GM12878 (cell line): ENCODE data around the gene RALGAPA1. TPM values are rescaled to one million over a fixed set of nuclear protein-coding genes. Genes with fewer than 3 reads are reported as not detected.

ENCODE experiments used
- ATAC-seq: fragments of 200-7000 bp; cut with Tn5 transposase; 3 replicates; pipeline ENCODE4 v1.9.1; 2020; ENCODE audit warnings: mild to moderate bottlenecking, moderate library complexity
- BruUV-seq: library from RNA; stranded (reverse); fragments of 400-500 nt; replicated peaks from 2 replicates; lab custom pipeline; 2021; lab: Mats Ljungman, UMichigan
- CTCF ChIA-PET: fragments of 300-600 bp; sonication (Branson Sonifier 250); formaldehyde crosslinking; extraction: SDS; loops from one replicate; lab custom pipeline; 2021; ENCODE audit warnings: inconsistent platforms; lab: Yijun Ruan, JAX
- POLR2A ChIA-PET: fragments of 350-600 bp; formaldehyde crosslinking; extraction: SDS; loops from one replicate; lab custom pipeline; 2021; ENCODE audit warnings: inconsistent platforms; lab: Charles Lee
- RAD21 ChIA-PET: fragments of 300-600 bp; sonication (Branson Sonifier 250); formaldehyde crosslinking; loops from one replicate; lab custom pipeline; 2023; ENCODE audit warnings: antibody characterized with exemption; ENCODE audit not compliant: unreplicated experiment; lab: Charles Lee
- SMC1A ChIA-PET: fragments of 300-600 bp; sonication (Branson Sonifier 250); formaldehyde crosslinking; loops from one replicate; lab custom pipeline; 2023; ENCODE audit not compliant: unreplicated experiment, uncharacterized antibody; lab: Charles Lee
- DNase-seq: peaks from one replicate; pipeline ENCODE4 v3.0.0-alpha.2; 2011; ENCODE audit warnings: low read depth, low spot score
- FAIRE-seq: peaks from 3 replicates; lab custom pipeline; 2011; peaks lifted over from hg19 to GRCh38; lab: Jason Lieb, UNC
- H2AFZ ChIP-seq: 2 replicates; pipeline ENCODE4 v1.6.0; 2011; ENCODE audit warnings: low read depth, low read length, control low read depth; ENCODE audit not compliant: control insufficient read depth
- H3K27ac ChIP-seq: 2 replicates; pipeline ENCODE4 v1.5.1; 2011; ENCODE audit warnings: control low read depth; ENCODE audit not compliant: control insufficient read depth, insufficient read depth
- H3K27me3 ChIP-seq, 2 experiments: replicated peaks in 1 of 2; 2 replicates each; pipeline versions ENCODE4 v1.6.0 to v1.6.1; 2011; ENCODE audit warnings: low read length in 1 of 2; ENCODE audit not compliant: control insufficient read depth in 2 of 2, insufficient read depth in 2 of 2
- H3K36me3 ChIP-seq, 2 experiments: 2 replicates each; pipeline ENCODE4 v1.5.1; 2011; ENCODE audit warnings: low read length in 1 of 2; ENCODE audit not compliant: control insufficient read depth in 2 of 2, insufficient read depth in 2 of 2
- H3K4me1 ChIP-seq: 2 replicates; pipeline ENCODE4 v1.6.1; 2011; ENCODE audit warnings: mild to moderate bottlenecking, low read length, moderate library complexity, mixed read lengths; ENCODE audit not compliant: control insufficient read depth, insufficient read depth
- H3K4me2 ChIP-seq: 2 replicates; pipeline ENCODE4 v1.6.0; 2011; ENCODE audit warnings: control low read depth; ENCODE audit not compliant: control insufficient read depth, insufficient read depth
- H3K4me3 ChIP-seq: fragments of 200-600 bp; sonication (generic); 2 replicates; pipeline ENCODE4 v1.5.1; 2016
- H3K79me2 ChIP-seq: 2 replicates; pipeline ENCODE4 v1.6.0; 2011; ENCODE audit warnings: low read length; ENCODE audit not compliant: control insufficient read depth, insufficient read depth
- H3K9ac ChIP-seq: 2 replicates; pipeline ENCODE4 v1.8.0; 2011; ENCODE audit warnings: low read length, control low read depth, mixed read lengths; ENCODE audit not compliant: control insufficient read depth, insufficient read depth
- H3K9me3 ChIP-seq: replicated peaks from 3 replicates; pipeline ENCODE4 v1.5.1; 2011; ENCODE audit warnings: mild to moderate bottlenecking, low read length; ENCODE audit not compliant: control insufficient read depth, insufficient read depth
- H4K20me1 ChIP-seq: 2 replicates; pipeline ENCODE4 v1.6.0; 2011; ENCODE audit not compliant: control insufficient read depth, insufficient read depth
- ATF2 ChIP-seq: IDR thresholded peaks from 2 replicates; pipeline ENCODE4 v1.6.1; 2012; ENCODE audit warnings: low read length, inconsistent platforms
- BACH1 ChIP-seq: fragments of 450-650 bp; IDR thresholded peaks from 2 replicates; pipeline ENCODE4 v1.6.1; 2017; ENCODE audit warnings: mild to moderate bottlenecking, borderline replicate concordance
- EED ChIP-seq: sonication (generic); IDR thresholded peaks from 2 replicates; pipeline ENCODE4 v1.6.1; 2016; ENCODE audit warnings: antibody characterized with exemption, low read depth
- EGR1 ChIP-seq, 2 experiments: IDR thresholded peaks; 1 replicate in 1 of 2; 2 replicates in 1 of 2; pipeline ENCODE4 v1.6.1; 2011 to 2012; ENCODE audit warnings: low read depth in 2 of 2, low read length in 2 of 2, borderline replicate concordance in 1 of 2, mild to moderate bottlenecking in 1 of 2, moderate library complexity in 1 of 2
- ELK1 ChIP-seq: IDR thresholded peaks from 2 replicates; pipeline ENCODE4 v1.6.1; 2012; ENCODE audit warnings: low read depth, low read length, improper control_type of control experiment
- IKZF1 ChIP-seq: fragments of 450-650 bp; conservative IDR thresholded peaks from 2 replicates; pipeline ENCODE4 v1.6.1; 2017; ENCODE audit warnings: antibody characterized with exemption, mild to moderate bottlenecking
- IRF4 ChIP-seq: IDR thresholded peaks from 2 replicates; pipeline ENCODE4 v1.6.1; 2011; ENCODE audit warnings: low read depth, low read length
- MLLT1 ChIP-seq: fragments of 450-650 bp; IDR thresholded peaks from 2 replicates; pipeline ENCODE4 v1.6.1; 2016; ENCODE audit warnings: mild to moderate bottlenecking
- NFIC ChIP-seq: IDR thresholded peaks from 2 replicates; pipeline ENCODE4 v1.6.1; 2012; ENCODE audit warnings: low read depth, mild to moderate bottlenecking, inconsistent platforms, low read length, moderate library complexity
- NFYB ChIP-seq: IDR thresholded peaks from 2 replicates; pipeline ENCODE4 v1.6.1; 2011; ENCODE audit warnings: low read depth, mild to moderate bottlenecking, low read length, improper control_type of control experiment, moderate library complexity; ENCODE audit not compliant: insufficient read depth
- NR2F1 ChIP-seq: fragments of 450-650 bp; conservative IDR thresholded peaks from 2 replicates; pipeline ENCODE4 v1.6.1; 2017; ENCODE audit warnings: mild to moderate bottlenecking
- PML ChIP-seq: IDR thresholded peaks from 2 replicates; pipeline ENCODE4 v1.6.1; 2012; ENCODE audit warnings: low read length, inconsistent platforms
- RBBP5 ChIP-seq: fragments of 200-600 bp; sonication (generic); conservative IDR thresholded peaks from 2 replicates; pipeline ENCODE4 v1.6.1; 2016
- SIX5 ChIP-seq: IDR thresholded peaks from 2 replicates; pipeline ENCODE4 v1.6.1; 2011; ENCODE audit warnings: mild to moderate bottlenecking, low read depth, low read length, moderate library complexity; ENCODE audit not compliant: severe bottlenecking
- SRF ChIP-seq, 2 experiments: IDR thresholded peaks; 2 replicates each; pipeline ENCODE4 v1.6.1; 2011; ENCODE audit warnings: low read depth in 2 of 2, low read length in 2 of 2, mild to moderate bottlenecking in 1 of 2, moderate library complexity in 1 of 2
- WGBS: methylation state at CpG from one replicate; pipeline ENCODE4 v1.1.6; 2016; ENCODE audit warnings: low lambda C conversion rate; ENCODE audit not compliant: insufficient replicate concordance, insufficient coverage; ENCODE audit errors: missing lambda C conversion rate; 5-methylcytosine and 5-hydroxymethylcytosine counted together
- in situ Hi-C: fragments of 300-500 bp; cut with MboI; formaldehyde crosslinking; loops from 9 replicates; pipeline ENCODE4 v1.14.3; 2018; ENCODE audit warnings: mixed read lengths
- intact Hi-C: fragments of 100-400 bp; cut with micrococcal nuclease; formaldehyde crosslinking; loops from one replicate; pipeline ENCODE4 v1.14.2; 2022; ENCODE audit not compliant: unreplicated experiment
- polyA plus RNA-seq, 11 experiments: library from polyadenylated mRNA; depleted of rRNA in 4 of 11; unstranded in 6 of 11; stranded (reverse) in 5 of 11; fragments of >200 nt; fragmentation: Nextera tagmentation in 4 of 11; fragmentation: Illumina TruSeq in 1 of 11; extraction: Ambion mirVana in 4 of 11; extraction: Trizol in 1 of 11; gene quantifications; 1 replicate in 1 of 11; 2 replicates in 10 of 11; pipeline versions ENCODE4 v1.2.1 to v1.2.3, GENCODE V29; 2011 to 2016; ENCODE audit warnings: inconsistent platforms in 2 of 11, missing spikeins in 2 of 11, low read depth in 1 of 11
- total RNA-seq, 4 experiments: library from RNA; depleted of rRNA in 3 of 4; stranded (reverse); fragments of >200 nt in 3 of 4; fragmentation: Illumina TruSeq in 1 of 4; extraction: Trizol in 1 of 4; gene quantifications; 2 replicates each; pipeline versions ENCODE4 v1.2.1 to v1.2.3, GENCODE V29; 2013 to 2021

RALGAPA1 gene
- total and polyA plus RNA-seq, 10 of the 15 experiments (the other 5 are each of a cell fraction or from before 2014, with no cell fraction given): 5.6 to 26.7 (median 14.7) TPM

- ChIA-PET CTCF (interaction anchor here (1.0 kb wide), 1 partner anchor 12 kb away, joined by 3 read pairs; no protein-coding TSS in a partner anchor), RAD21 (no interaction called here), SMC1A (no interaction called here), POLR2A (no interaction called here)
- in situ Hi-C loops (no loop called here), intact Hi-C loops (no loop called here)
- no peak for FAIRE-seq
- H3K9ac ChIP-seq: no peak overlapping the region
- no TSS peak for BruUV-seq
- no peak for DNase-seq
- TF ChIP-seq NFYB: no peak
- no peak for TF ChIP-seq EED
- TF ChIP-seq SIX5: no peak
- TF ChIP-seq ELK1: no peak
- no peak for TF ChIP-seq ATF2
- TF ChIP-seq EGR1 (IDR thresholded peaks at IDR 0.05; ENCODE audit: borderline replicate concordance in 1 of 2, low read depth in 2 of 2, low read length in 2 of 2): no peak
- TF ChIP-seq IRF4: no peak
- TF ChIP-seq RBBP5: no peak
- no peak for TF ChIP-seq IKZF1
- no peak for TF ChIP-seq BACH1
- no peak for TF ChIP-seq SRF (IDR thresholded peaks at IDR 0.05; ENCODE audit: low read depth in 2 of 2, low read length in 2 of 2)
- TF ChIP-seq PML: no peak
- TF ChIP-seq MLLT1: no peak
- TF ChIP-seq NR2F1: no peak
- TF ChIP-seq NFIC: no peak
- no peaks in the 10 kb centered on the region for H3K4me1 ChIP-seq
- 100% methylated on average over 1 of the region's 1 CpG for WGBS
- no peaks in the 10 kb centered on the region for H3K9me3 ChIP-seq
- H3K27ac ChIP-seq: no peak overlapping the region
- H3K79me2 ChIP-seq: no peaks in the 10 kb centered on the region
- H4K20me1 ChIP-seq: no peaks in the 10 kb centered on the region
- H2AFZ ChIP-seq: no peak overlapping the region
- no peaks in the 10 kb centered on the region for H3K36me3 ChIP-seq
- no peak for ATAC-seq
- no peaks in the 10 kb centered on the region for H3K27me3 ChIP-seq
- no peak overlapping the region for H3K4me2 ChIP-seq
- no peak overlapping the region for H3K4me3 ChIP-seq
Observed at GRCh38 chr14:35576856-35577255, 232.2 kb downstream of the RALGAPA1 start.
